DND-41 (cell line): ENCODE results near the gene SCGB1C2.
A peak's percentile ranks its signal among the peaks of the same experiment; 100 is the strongest.

ENCODE experiments used
- ATAC-seq: fragments of 200-7000 bp; cut with Tn5 transposase; 3 replicates; pipeline ENCODE4 v1.9.1; 2021; ENCODE audit warnings: low read depth; ENCODE audit not compliant: insufficient read depth
- DNase-seq: peaks from one replicate; pipeline ENCODE4 v3.0.0-alpha.2; 2020
- H2AFZ ChIP-seq: 2 replicates; pipeline ENCODE4 v1.6.0; 2012; ENCODE audit warnings: low read depth, low read length
- H3K27ac ChIP-seq: 2 replicates; pipeline ENCODE4 v1.5.1; 2012; ENCODE audit warnings: low read length, inconsistent platforms
- H3K27me3 ChIP-seq: fragments of 200-600 bp; sonication (generic); 2 replicates; pipeline ENCODE4 v1.6.0; 2012; ENCODE audit warnings: low read length, mild to moderate bottlenecking, inconsistent platforms; ENCODE audit not compliant: insufficient read depth, poor library complexity
- H3K36me3 ChIP-seq: 2 replicates; pipeline ENCODE4 v1.5.1; 2012; ENCODE audit warnings: low read length, inconsistent platforms; ENCODE audit not compliant: insufficient read depth
- H3K4me1 ChIP-seq: 2 replicates; pipeline ENCODE4 v1.5.1; 2012; ENCODE audit warnings: mild to moderate bottlenecking, low read length; ENCODE audit not compliant: insufficient read depth
- H3K4me2 ChIP-seq: 2 replicates; pipeline ENCODE4 v1.6.0; 2012; ENCODE audit warnings: mild to moderate bottlenecking, moderate library complexity, low read length, inconsistent platforms; ENCODE audit not compliant: insufficient read depth
- H3K4me3 ChIP-seq, 2 experiments: fragments of 200-600 bp in 1 of 2; shearing (Covaris generic) in 1 of 2; 2 replicates each; pipeline ENCODE4 v1.5.1; 2012 to 2016; ENCODE audit warnings: inconsistent platforms in 2 of 2, low read length in 2 of 2, mild to moderate bottlenecking in 2 of 2, low read depth in 1 of 2, moderate library complexity in 1 of 2
- H3K79me2 ChIP-seq: 2 replicates; pipeline ENCODE4 v1.6.0; 2012; ENCODE audit warnings: low read length, inconsistent platforms; ENCODE audit not compliant: insufficient read depth
- H3K9ac ChIP-seq: 2 replicates; pipeline ENCODE4 v1.6.0; 2012; ENCODE audit warnings: low read depth, mild to moderate bottlenecking, inconsistent platforms, low read length, moderate library complexity
- H3K9me3 ChIP-seq: 2 replicates; pipeline ENCODE4 v1.5.1; 2012; ENCODE audit warnings: low read length, moderate library complexity, mild to moderate bottlenecking, inconsistent platforms; ENCODE audit not compliant: insufficient read depth, severe bottlenecking
- H4K20me1 ChIP-seq: 2 replicates; pipeline ENCODE4 v1.6.0; 2012; ENCODE audit warnings: low read length; ENCODE audit not compliant: insufficient read depth
- EZH2 ChIP-seq: IDR thresholded peaks from 3 replicates; pipeline ENCODE4 v1.6.1; 2012; ENCODE audit warnings: borderline replicate concordance, low read depth, mild to moderate bottlenecking, moderate library complexity, low read length, inconsistent platforms; ENCODE audit not compliant: severe bottlenecking
- TF ChIP-seq, protein P1 (sequence below): IDR thresholded peaks from 2 replicates; pipeline ENCODE4 v1.5.1; 2012; ENCODE audit warnings: borderline replicate concordance, low read length, moderate library complexity, mild to moderate bottlenecking; ENCODE audit not compliant: poor library complexity, severe bottlenecking; ENCODE audit errors: extremely low read depth

The SCGB1C2 gene

GRCh38 chr17:142876-143784 is 5.8 kb downstream of the SCGB1C2 start:
- no peak for ATAC-seq
- TF ChIP-seq EZH2: no peak
- TF ChIP-seq, protein P1, sequence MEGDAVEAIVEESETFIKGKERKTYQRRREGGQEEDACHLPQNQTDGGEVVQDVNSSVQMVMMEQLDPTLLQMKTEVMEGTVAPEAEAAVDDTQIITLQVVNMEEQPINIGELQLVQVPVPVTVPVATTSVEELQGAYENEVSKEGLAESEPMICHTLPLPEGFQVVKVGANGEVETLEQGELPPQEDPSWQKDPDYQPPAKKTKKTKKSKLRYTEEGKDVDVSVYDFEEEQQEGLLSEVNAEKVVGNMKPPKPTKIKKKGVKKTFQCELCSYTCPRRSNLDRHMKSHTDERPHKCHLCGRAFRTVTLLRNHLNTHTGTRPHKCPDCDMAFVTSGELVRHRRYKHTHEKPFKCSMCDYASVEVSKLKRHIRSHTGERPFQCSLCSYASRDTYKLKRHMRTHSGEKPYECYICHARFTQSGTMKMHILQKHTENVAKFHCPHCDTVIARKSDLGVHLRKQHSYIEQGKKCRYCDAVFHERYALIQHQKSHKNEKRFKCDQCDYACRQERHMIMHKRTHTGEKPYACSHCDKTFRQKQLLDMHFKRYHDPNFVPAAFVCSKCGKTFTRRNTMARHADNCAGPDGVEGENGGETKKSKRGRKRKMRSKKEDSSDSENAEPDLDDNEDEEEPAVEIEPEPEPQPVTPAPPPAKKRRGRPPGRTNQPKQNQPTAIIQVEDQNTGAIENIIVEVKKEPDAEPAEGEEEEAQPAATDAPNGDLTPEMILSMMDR: no peak
- no peaks in the 10 kb centered on the region for H3K9me3 ChIP-seq
- 0 out of 2 replicates have a peak overlapping the region, but pooled peaks have one; percentile 51 for H2AFZ ChIP-seq
- H3K27me3 ChIP-seq: peaks cover 9% of the 10 kb centered on the region
- H3K9ac ChIP-seq: no peak overlapping the region
- H3K4me2 ChIP-seq: 0 out of 2 replicates have a peak overlapping the region, but pooled peaks have one; percentile 2
- H3K36me3 ChIP-seq: no peaks in the 10 kb centered on the region
- no peaks in the 10 kb centered on the region for H3K79me2 ChIP-seq
- no peak for DNase-seq
- H3K4me1 ChIP-seq: peaks cover 3% of the 10 kb centered on the region; the same call in 1 of the 2 replicates
- H3K27ac ChIP-seq: no peak overlapping the region
- H4K20me1 ChIP-seq: no peaks in the 10 kb centered on the region; the same call in 1 of the 2 replicates
- H3K4me3 ChIP-seq: no peak overlapping the region

DNA sequence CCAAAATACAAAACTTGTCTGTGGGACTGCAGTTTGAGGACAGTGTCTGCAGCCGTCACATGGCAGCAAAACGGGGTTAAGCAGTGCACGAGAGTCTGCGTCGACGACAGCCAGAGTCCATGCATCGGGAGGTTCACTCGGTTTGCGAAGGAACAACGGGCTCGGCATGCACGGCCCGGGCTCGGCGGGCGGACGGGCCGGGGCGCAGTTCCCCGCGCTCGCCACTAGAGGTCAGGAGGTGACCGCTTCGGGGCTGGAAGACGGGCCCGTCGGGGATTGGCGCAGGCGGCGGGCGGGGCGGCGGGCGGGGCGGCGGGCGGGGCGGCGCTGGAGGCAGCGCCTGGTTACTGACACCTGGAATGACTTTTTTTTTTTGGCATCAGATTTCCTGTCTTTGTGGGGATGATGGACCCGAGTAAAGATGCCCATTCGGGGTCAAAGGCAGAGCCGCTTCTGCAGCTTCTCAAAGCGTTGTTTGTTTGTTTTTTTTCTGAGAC is 6.5 kb downstream of the SCGB1C2 start:
- Histone ChIP-seq H4K20me1 (no peaks in the 10 kb centered on the region; the same call in 1 of the 2 replicates), H3K9me3 (no peaks in the 10 kb centered on the region), H3K27ac (no peak overlapping the region), H3K36me3 (no peaks in the 10 kb centered on the region), H3K4me2 (0 out of 2 replicates have a peak overlapping the region, but pooled peaks have one; percentile 2), H3K9ac (no peak overlapping the region), H3K27me3 (peaks cover 9% of the 10 kb centered on the region), H3K4me3 (no peak overlapping the region), H3K79me2 (no peaks in the 10 kb centered on the region), H3K4me1 (peaks cover 3% of the 10 kb centered on the region; the same call in 1 of the 2 replicates), H2AFZ (peak overlapping the region; percentile 51; the same call in 1 of the 2 replicates)
- peak; percentile 93 for ATAC-seq
- peak; percentile 83 for DNase-seq
- TF ChIP-seq, protein P1: peak; percentile 85
- peak; percentile 28 for TF ChIP-seq EZH2

DNA sequence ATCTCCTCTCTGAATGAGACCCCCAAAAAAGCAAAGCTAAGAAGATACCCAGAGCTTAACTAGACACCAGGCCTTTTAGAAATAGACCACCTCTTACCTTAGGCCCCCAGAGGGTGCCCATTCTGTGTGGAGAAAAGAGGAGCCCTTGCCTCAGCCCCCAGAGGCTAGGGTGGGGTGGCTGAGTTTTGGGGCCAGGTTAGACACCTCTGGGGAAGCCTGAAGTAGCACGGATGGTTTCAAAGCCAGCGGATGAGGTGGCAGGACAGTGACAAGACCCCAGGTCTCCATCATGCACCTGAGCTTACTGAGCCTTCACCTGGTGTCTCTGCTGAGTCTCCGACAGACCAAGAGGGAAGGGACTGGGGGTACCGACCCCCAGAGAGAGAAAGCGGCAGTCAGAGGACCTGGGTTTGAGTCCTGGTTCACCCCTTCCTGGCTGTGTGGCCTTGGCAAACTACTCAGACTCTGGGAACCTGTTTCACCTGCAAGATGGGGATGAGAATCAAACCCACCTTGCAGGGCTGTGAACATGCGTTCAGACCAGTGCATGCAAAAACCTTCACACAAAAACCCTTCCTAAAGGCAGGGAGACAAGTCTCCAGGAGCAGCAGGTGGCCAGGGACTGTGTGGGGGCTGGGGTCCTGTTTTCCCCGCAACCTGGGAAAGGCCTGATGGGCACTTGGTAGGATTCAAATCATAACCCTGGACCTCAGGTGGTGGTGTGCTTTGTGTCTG is 7.7 kb downstream of the SCGB1C2 start:
- no peak for DNase-seq
- peaks cover 3% of the 10 kb centered on the region; the same call in 1 of the 2 replicates for H4K20me1 ChIP-seq
- no peak overlapping the region for H3K4me2 ChIP-seq
- H3K36me3 ChIP-seq: no peaks in the 10 kb centered on the region
- H3K9ac ChIP-seq: no peak overlapping the region
- no peaks in the 10 kb centered on the region for H3K79me2 ChIP-seq
- TF ChIP-seq EZH2: no peak
- TF ChIP-seq, protein P1: no peak
- H3K27ac ChIP-seq: no peak overlapping the region
- H2AFZ ChIP-seq: no peak overlapping the region
- peaks cover 9% of the 10 kb centered on the region for H3K27me3 ChIP-seq
- H3K4me1 ChIP-seq: peaks cover 3% of the 10 kb centered on the region; the same call in 1 of the 2 replicates
- no peak overlapping the region for H3K4me3 ChIP-seq
- no peak for ATAC-seq
- no peaks in the 10 kb centered on the region for H3K9me3 ChIP-seq
